MCF 10A (cell line): ENCODE results near the gene MT4. TPM values are rescaled to one million over a fixed set of nuclear protein-coding genes. Genes with fewer than 3 reads are reported as not detected.

Experiments used
- BruUV-seq: library from RNA; stranded (reverse); fragments of 400-500 nt; replicated peaks from 2 replicates; lab custom pipeline; 2021; lab: Mats Ljungman, UMichigan
- CTCF ChIA-PET: fragments of 300-600 bp; sonication (Branson Sonifier 250); formaldehyde crosslinking; extraction: SDS; loops from one replicate; lab custom pipeline; 2021; ENCODE audit warnings: antibody characterized with exemption, inconsistent platforms; lab: Yijun Ruan, JAX
- POLR2A ChIA-PET: fragments of 300-600, 350-650 bp; sonication (Branson Sonifier 250); formaldehyde crosslinking; extraction: SDS; loops from one replicate; lab custom pipeline; 2020; ENCODE audit warnings: antibody characterized with exemption, inconsistent platforms; lab: Yijun Ruan, JAX
- DNase-seq: peaks from one replicate; pipeline ENCODE4 v3.0.0-alpha.2; 2018; ENCODE audit not compliant: unreplicated experiment
- H3K27ac Mint-ChIP-seq: one replicate; pipeline ENCODE4 v1.8.0; 2022; ENCODE audit warnings: mild to moderate bottlenecking, low read depth, mixed read lengths; ENCODE audit not compliant: unreplicated experiment
- H3K27me3 Mint-ChIP-seq: one replicate; pipeline ENCODE4 v1.8.0; 2022; ENCODE audit warnings: mixed read lengths; ENCODE audit not compliant: insufficient read depth, unreplicated experiment
- H3K36me3 Mint-ChIP-seq: one replicate; pipeline ENCODE4 v1.8.0; 2022; ENCODE audit warnings: mild to moderate bottlenecking, moderate library complexity, mixed read lengths; ENCODE audit not compliant: insufficient read depth, unreplicated experiment
- H3K4me1 Mint-ChIP-seq: one replicate; pipeline ENCODE4 v1.8.0; 2022; ENCODE audit warnings: mixed read lengths; ENCODE audit not compliant: insufficient read depth, unreplicated experiment
- H3K4me3 Mint-ChIP-seq: one replicate; pipeline ENCODE4 v1.8.0; 2022; ENCODE audit warnings: mild to moderate bottlenecking, moderate library complexity, mixed read lengths; ENCODE audit not compliant: unreplicated experiment
- H3K9me3 Mint-ChIP-seq: one replicate; pipeline ENCODE4 v1.8.0; 2022; ENCODE audit warnings: mixed read lengths; ENCODE audit not compliant: unreplicated experiment
- CTCF ChIP-seq: fragments of 200-600 bp; IDR thresholded peaks from one replicate; pipeline ENCODE4 v1.8.0; 2022; ENCODE audit warnings: antibody characterized with exemption, mild to moderate bottlenecking; ENCODE audit not compliant: unreplicated experiment
- intact Hi-C: fragments of 100-400 bp; cut with micrococcal nuclease; formaldehyde crosslinking; loops from 2 replicates; pipeline ENCODE4 v1.14.1; 2022
- total RNA-seq: library from RNA; stranded (reverse); gene quantifications from 2 replicates; pipeline ENCODE4 v1.2.3, GENCODE V29; 2022

The MT4 gene
- total RNA-seq, 1 experiment from 2014 or later = not detected

DNA sequence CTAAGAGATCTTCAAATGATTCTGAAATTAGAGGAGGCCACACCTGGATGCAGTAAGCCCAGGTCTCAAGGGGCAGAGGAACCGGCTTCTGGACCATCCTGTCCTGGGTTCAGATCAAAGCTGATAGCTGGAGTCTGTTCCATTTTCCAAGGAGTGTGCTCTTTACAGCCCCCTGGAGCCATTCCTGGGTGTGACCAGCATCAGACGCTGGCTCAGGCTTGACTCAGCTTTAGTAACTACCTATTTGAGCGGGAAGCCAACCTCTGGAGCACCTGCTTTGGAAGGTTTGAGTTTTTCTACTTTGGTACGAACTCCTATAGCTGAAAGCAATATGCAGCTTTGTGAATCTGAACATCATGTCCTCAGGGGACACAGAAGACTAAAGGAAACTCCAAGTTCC, 32.2 kb upstream of the MT4 start:
- BruUV-seq = no TSS peak
- Mint-ChIP-seq H3K36me3 (peaks cover 6% of the 10 kb centered on the region), H3K4me3 (no peak overlapping the region), H3K9me3 (no peaks in the 10 kb centered on the region), H3K27ac (no peak overlapping the region), H3K4me1 (peaks cover 10% of the 10 kb centered on the region), H3K27me3 (no peaks in the 10 kb centered on the region)
- POLR2A ChIA-PET = interaction anchor here (0.6 to 1.2 kb wide), 4 partner anchors 11 to 80 kb away, joined by 3 to 7 read pairs (median 3); no protein-coding TSS in a partner anchor
- intact Hi-C loops = no loop called here
- CTCF ChIA-PET = interaction anchor here (0.6 to 1.1 kb wide), 4 partner anchors 14 to 68 kb away, joined by 3 to 4 read pairs (median 3); no protein-coding TSS in a partner anchor
- TF ChIP-seq CTCF = no peak
- no peak for DNase-seq

DNA sequence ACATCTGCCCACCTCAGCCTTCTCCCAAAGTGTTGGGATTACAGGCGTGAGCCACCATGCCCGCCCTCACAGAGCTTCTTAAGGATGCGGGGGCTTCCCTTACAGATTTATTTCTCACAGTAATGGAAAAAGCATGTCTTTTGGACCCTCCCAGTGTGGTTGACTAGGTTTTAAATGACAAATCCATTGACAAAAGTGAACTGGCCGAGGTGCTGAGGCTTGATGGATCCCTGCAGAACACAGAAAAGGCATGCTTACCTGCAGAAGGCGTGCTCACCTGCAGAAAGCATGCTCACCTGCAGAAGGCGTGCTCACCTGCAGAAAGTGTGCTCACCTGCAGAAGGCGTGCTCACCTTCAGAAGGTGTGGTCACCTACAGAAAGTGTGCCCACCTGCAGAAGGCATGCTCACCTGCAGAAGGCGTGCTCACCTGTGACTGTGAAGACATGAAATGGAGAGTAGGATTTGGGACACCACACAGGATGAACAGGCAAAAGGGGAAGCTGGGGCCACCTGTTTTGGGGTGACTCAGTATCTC, 30.0 kb upstream of the MT4 start:
- no TSS peak for BruUV-seq
- peaks cover 10% of the 10 kb centered on the region for H3K4me1 Mint-ChIP-seq
- H3K4me3 Mint-ChIP-seq = no peak overlapping the region
- ChIA-PET CTCF (interaction anchor here (1.0 to 1.6 kb wide), 2 partner anchors 66 to 67 kb away, joined by 4 to 8 read pairs; no protein-coding TSS in a partner anchor), POLR2A (no interaction called here)
- no peak for DNase-seq
- no peak for TF ChIP-seq CTCF
- no peaks in the 10 kb centered on the region for H3K27me3 Mint-ChIP-seq
- no peak overlapping the region for H3K27ac Mint-ChIP-seq
- H3K36me3 Mint-ChIP-seq = peaks cover 6% of the 10 kb centered on the region
- intact Hi-C loops = no loop called here
- no peaks in the 10 kb centered on the region for H3K9me3 Mint-ChIP-seq

DNA sequence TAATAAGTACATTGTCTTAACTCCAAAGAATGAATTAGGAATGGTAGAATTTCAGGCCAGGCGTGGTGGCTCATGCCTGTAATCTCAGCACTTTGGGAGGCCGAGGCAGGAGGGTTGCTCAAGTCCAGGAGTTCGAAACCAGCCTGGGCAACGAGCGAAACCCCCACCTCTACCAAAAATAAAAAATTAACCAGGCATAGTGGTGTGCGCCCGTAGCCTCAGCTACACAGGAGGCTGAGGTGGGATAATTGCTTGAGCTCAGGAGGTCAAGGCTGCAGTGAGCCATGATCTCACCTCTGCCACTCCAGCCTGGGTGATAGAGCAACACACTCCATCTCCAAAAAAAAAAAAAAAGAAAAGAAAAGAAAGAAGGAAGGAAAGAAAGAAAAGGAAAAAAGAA, 26.5 kb upstream of the MT4 start:
- ChIA-PET POLR2A (no interaction called here), CTCF (interaction anchor here (0.5 to 0.9 kb wide), 2 partner anchors 38 to 555 kb away, joined by 3 to 4 read pairs; no protein-coding TSS in a partner anchor)
- no peak for TF ChIP-seq CTCF
- Mint-ChIP-seq H3K27ac (no peak overlapping the region), H3K27me3 (no peaks in the 10 kb centered on the region), H3K9me3 (no peaks in the 10 kb centered on the region), H3K4me3 (no peak overlapping the region), H3K36me3 (peaks cover 6% of the 10 kb centered on the region), H3K4me1 (no peaks in the 10 kb centered on the region)
- intact Hi-C loops = no loop called here
- no peak for DNase-seq
- no TSS peak for BruUV-seq

DNA sequence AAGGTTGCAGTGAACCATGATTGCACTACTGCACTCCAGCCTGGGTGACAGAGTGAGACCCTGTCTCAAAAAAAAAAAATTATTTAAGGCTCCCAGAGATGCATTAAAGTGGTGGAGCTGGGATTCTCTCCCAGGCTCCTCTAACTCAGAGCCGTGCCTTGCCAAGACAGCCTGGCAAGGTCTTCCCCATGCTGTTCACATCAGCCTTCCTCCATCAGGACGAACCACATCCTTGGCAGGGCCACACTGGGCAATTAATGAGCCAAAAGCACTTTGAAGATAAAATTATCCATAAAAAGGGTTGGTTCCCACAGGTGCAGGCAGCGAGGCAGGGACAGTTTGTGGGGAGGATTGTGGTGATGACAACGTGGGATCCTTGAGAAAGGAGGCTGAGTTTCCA, 25.2 kb upstream of the MT4 start:
- Mint-ChIP-seq H3K36me3 (no peaks in the 10 kb centered on the region), H3K27me3 (no peaks in the 10 kb centered on the region), H3K4me1 (no peaks in the 10 kb centered on the region), H3K9me3 (no peaks in the 10 kb centered on the region), H3K4me3 (no peak overlapping the region), H3K27ac (no peak overlapping the region)
- no peak for TF ChIP-seq CTCF
- ChIA-PET CTCF (interaction anchor here (0.6 kb wide), 1 partner anchor 41 kb away, joined by 4 read pairs; no protein-coding TSS in a partner anchor), POLR2A (no interaction called here)
- no TSS peak for BruUV-seq
- intact Hi-C loops = no loop called here
- no peak for DNase-seq
